Measurements from ENCODE around the gene PPP1R16B.

PPP1R16B gene

DNA sequence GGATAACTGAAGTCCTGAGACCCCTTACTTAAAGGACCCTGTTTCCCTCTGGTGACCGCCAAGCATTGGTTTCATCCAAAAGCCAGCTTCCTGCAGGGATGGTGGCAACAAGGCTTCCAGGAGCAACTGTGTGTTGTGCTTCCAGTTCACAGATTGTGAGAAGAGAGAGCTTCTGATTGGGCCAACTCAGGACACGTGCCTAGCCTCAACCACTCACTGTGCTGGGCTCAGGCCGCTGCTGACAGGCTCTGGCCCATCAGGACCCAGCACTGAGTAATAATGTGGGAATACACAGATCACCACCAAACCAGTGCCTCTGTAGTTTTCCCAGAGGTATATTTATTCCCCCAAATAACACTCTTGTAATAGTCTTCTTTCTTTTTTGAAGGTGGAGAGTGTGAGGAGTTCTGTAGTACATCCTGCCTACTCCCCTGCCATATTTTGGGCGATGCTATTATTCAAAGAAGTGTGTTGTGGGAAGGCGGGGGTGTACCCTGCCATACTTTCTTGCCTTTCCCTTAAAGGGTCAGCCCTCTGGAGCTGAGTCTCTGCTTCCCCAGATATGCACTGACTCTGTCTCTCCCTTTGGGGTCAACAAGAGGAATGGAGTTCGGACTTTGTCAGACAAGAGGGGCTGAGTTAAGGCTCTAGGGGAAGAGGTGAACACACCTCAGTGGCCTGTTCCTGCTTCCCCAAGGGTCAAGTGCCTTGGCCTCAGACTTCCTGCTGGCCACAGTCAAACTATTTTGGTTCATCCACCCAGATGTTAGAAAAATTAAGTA is 23.2 kb downstream of the PPP1R16B start:
- DNase-seq, result no peak

DNA sequence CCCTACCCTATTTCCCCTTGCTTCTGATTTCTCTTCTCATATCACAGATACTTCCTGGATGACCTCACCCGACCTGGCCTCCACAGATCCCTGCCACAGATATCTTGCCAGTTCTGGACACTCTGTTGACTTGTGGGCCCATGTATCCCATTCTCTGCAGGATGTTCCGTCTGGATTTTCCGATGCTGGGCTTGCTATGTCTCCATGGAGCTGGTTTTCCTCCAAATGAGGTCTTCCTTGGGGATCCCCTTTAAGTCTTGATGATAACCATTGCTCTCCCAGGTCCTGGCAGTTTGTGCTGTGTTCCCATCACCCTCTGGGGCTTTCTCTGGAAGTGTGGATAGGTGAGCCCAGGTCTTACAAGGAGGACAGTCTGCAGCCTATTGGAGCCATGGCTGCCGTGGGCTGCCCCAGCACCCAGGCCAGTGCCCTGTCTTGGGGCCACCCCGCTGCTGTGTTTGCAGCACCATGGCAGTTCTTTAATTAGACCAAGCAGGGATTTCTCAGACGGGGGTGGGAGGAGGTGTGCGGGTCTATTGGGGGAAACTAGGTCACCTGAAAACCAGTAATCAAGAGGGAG is 23.9 kb downstream of the PPP1R16B start:
- DNase-seq, result no peak

DNA sequence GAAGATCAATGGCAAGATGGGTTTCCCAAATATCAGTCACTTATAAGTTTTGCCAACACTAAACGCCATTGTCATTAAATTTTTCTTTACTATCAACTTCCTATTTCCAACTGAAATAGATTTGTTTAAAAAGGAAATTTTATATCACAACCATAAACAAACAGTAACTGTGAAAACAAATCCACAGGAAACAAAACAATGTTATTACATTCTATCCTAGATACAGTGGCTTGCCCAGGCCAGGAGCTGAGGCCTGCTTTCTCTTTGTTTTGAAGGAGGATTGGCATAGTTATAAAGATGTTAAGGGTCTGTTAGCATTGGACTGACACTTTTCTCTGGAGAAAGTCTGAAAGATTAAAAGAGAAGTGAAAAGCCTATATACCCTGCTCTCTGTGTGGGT is 24.9 kb downstream of the PPP1R16B start:
- DNase-seq, result no peak

DNA sequence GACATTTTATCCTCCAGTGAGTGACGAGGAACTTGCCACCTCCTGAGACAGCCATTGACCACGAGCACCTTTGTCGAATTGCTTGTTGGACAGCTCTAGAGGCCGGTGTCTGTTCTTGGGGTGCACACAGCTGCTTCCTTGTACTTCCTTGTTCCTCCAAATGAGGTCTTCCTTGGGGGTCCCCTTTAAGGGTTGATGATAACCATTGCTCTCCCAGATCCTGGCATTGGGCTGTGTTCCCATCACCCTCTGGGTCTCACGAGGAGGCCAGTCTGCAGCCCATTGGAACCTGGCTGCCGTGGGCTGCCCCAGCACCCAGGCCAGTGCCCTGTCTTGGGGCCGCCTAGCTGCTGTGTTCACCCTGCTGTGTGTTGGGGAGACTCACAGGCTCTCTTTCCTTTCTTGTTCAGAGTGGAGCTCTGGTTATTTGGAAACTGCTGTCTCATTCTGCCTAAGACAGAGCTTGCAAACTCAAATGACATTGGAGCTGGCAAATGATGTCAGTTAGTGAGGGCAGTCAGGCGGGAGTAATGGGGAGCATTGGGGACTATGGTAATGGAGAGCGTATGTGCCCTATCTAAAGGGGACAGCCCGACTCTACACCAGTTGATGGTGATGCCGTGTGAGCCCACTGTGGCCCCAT is 25.7 kb downstream of the PPP1R16B start:
- no peak for DNase-seq

DNA sequence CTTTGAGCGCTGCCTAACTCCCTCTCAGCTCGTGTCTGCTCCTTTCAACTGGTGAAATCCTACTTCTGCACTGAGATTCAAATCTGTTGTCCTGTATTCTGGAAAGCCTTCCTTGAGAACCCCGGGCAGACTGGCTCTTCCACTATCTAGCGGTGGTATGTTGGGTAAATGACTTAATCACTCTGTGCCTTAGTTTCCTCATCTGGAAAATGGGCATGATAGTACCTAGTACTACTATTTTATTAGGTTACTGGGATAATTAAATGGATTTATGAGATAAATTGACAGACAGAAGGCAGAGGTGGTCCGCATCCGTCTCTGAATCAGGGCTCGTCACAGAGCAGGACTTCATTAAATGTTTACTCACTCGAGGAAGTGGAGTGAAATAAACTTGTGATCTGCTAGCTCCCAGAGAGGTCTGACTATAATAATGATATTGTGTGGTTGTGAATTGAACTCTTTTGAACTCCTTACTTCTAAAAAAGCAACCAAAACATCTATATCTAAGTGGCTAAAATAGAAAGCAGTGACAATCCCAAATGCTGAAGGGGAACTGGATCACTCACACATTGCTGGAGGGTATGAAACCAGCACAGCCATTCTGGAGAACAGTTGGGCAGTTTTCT is 26.6 kb downstream of the PPP1R16B start:
- DNase-seq, result no peak

DNA sequence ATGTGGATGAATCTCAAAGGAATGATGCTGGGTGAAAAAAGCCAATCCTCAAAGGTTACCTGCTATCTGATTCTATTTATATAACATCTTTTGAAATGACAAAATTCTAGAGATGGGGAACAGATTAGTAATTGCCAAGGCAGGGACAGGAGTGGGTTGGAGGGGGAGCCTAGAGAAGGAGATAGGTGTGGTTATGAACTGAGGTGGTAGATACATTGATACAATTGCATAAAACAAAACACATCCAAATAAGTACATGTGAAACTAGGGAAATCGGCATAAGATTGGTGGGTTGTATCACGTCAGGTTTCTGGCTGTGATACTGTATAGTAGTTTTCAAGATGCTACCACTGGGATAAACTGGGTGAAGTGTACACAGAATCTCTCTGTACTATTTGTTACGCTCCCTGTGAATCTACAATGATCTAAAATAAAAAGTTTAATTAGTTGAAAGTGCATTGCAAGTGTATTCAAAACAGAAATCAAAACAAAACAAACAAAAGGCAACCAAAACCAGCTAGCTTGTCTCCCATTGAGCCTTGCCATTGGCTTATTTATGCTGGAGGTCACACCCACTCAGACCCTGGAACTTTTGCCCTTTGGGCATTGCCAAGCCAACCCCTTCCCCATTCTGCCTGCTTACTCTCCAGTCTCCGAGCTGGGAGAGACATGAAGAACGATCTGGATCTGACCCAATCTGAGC is 27.8 kb downstream of the PPP1R16B start:
- no peak for DNase-seq

DNA sequence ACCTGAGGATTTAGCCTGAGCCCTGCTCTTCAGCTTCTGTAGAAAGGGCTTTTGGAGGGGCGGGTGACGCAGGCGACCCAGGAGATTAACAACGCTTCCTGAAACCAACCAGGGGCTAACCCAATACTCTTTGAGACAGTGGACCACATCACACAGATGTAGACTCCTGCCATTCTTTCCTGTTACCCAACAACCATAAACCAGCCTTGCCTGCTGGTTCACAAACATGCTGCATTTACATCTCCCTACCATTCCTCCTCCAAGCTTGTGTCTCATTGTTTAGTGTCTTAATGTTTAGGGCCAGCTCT is 28.3 kb downstream of the PPP1R16B start:
- DNase-seq, result no peak

DNA sequence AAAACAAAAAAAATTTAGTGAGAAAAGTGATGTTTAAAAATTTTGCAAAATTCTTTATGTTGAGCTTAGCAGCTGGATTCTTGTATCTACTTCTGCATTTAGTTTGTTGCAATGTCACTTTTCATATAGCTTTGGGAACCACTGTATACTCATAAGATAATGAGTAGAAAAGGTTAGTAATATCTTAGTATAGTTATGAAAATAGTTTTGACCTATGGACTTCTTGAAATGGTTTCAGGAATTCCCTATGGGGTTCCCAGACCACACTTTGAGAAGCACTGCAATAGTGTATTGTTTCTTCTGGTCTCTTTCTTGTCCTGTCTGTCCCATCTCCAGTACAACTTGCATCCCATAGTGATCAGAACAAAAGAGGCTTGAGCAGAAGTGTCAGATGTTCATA is 29.4 kb downstream of the PPP1R16B start:
- no peak for DNase-seq

DNA sequence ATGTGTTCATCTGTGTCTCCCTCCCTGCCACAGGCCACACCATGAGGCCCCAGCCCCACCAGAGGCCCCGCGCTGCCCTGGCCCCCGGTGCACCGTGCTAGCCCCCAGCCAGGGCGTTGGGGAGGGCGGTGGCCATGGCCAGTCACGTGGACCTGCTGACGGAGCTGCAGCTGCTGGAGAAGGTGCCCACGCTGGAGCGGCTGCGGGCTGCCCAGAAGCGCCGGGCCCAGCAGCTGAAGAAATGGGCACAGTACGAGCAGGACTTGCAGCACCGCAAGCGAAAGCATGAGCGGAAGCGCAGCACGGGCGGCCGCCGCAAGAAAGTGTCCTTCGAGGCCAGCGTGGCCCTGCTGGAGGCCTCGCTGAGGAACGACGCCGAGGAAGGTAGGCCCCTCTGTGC is 30.3 kb downstream of the PPP1R16B start:
- DNase-seq, result no peak

DNA sequence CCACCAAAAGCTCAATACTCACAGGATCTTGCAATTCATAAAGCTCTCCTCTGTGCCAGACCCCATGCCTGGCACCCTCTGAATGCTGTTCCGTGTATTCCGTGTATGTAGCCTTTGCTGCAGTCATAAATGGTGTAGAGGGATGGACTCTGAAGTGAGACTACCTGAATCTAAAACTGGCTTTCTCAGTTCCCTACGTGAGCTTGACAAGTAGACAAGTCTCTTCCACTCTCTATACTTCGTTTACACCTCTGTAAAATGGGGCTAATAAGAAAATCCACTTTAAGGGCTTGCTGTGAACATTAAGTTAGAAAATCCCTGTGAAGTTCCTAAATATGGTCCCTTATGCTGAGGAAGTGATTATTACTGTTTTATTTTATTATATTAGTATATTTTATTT is 31.5 kb downstream of the PPP1R16B start:
- no peak for DNase-seq

DNA sequence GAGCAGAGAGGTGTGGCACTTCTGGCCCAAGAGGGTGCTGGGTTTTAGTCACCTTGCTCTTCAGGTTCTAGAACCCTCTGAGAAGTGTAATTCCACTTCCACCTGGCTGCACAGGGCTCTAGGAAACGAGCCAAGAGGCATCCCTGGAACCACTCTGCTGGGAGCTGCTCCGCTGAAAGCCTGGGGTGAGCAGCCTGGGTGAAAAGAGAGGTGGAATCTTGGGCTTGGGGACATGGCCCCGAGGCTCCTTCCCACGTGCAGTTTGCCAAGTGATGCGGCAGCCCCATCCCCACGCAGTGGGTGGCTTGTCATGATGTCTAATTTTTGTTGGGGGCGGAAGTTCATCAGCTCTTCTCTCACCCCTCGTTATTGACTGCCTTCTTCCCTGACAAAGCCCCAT is 32.8 kb downstream of the PPP1R16B start:
- no peak for DNase-seq

DNA sequence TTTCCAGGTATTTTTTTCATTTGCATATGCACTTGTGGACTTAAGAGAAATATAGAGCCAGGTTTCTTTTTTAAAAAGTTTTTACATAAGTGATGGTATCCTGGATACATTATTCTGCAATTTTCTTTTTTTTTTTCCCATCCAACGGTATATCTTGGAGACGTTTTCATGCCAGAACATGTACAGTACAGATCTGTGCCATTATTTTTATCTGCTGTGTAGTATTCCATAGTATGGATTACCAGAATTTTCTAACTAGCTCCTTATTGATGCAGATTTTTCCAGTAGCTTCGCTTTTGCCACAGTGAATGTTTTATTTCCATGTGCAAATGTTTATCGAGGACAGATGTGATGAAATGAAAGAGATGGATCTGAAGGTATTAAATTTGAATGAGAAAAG is 34.1 kb downstream of the PPP1R16B start:
- no peak for DNase-seq

DNA sequence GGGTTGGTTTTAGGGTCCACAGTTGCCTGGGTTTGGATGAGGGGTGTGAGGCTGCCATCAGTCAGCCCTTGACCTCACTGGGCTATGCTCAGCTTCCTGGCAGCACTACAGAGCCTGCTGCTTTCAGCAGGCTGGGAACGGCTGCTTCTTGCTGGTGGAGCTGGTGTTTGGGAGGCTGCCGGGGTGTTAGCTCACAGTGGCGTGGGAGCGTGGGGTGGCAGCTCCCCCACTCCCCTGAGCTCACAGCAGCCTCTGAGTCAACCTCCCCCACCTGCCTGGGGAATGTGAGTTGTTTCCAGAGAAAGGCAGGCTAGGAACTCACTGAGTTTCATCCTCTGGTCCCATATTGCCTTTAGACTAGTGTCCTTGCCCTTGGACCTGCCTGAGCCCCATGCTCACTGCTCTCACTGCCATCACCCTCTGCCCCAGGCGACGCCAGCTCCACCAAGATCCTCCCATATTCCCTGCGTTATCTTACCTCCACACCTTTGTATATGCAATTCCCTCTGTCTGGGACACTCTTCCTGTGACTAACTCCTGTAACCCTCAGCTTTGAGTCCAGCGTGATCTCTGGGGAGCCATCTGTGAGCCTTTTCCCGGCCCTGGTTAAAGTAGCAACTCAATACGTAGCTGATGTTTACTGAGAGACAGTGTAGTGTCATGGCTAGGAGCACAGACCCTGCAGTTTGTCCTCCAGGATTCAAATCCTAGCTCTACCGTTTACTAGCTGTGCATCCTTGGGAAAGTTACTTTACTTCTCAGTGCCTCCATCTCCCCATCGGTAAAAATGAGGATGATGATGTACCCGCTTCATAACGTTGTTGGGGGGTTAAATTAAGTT is 34.8 kb downstream of the PPP1R16B start:
- DNase-seq, result no peak

DNA sequence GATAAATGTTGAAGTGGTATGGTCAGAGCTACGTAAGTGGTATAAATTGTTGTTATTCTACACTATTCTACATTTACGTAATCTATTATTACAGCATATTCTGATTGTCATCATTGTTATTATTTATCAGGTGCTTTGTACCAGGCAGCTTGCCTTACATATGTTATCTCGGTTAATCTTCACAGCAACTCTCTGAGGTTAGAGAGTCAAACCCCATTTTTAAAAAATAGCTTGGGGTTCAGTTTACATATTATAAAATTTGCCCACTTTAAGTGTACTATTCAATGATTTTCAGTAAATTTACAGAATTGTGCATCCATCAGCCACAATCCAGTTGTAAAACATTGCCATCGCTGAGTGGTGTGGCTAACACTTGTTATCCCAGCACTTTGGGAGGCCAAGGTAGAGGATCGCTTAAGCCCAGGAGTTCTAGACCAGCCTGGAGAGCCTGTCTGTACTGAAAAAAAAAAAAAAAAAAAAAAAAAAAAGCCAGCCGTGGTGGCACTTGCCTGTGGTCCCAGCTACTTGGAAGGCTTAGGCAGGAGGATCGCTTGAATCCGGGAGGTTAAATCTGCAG is 35.5 kb downstream of the PPP1R16B start:
- no peak for DNase-seq

DNA sequence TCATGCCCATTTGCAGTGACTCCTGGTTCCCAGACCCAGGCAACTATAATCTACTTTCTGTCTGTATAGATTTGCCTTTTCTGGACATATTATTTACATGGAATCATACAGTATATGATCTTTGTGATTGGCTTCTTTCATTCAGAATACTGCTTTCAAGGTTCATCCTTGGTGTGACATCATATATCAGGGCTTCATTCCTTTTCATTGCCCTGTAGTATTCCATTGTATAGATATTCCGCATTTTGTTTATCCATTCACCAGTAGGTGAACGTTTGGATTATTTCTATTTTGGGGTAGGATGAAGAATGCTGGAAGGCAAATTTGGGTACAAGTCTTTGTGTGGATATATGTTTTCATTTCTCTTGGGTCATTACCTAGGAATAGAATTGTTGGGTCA is 36.1 kb downstream of the PPP1R16B start:
- no peak for DNase-seq

DNA sequence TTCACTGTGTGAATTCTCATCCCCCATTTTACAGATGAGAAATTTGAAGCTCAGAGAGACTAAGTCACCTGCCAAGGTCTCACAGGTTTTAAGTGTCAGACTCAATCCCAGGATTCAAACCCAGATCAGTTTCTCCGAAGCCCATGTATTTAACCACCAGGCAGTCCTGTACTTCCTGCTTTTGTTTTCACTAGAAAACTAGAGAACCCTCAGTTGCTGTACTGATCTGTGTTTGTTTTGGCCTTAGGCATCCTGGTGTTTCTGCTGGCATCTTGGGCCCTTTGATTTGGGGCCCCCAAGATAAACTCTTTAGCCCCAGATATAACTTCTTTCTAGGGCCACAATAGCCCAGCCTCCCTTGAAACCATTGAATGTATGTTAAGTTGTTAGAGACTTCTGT is 36.5 kb downstream of the PPP1R16B start:
- no peak for DNase-seq

DNA sequence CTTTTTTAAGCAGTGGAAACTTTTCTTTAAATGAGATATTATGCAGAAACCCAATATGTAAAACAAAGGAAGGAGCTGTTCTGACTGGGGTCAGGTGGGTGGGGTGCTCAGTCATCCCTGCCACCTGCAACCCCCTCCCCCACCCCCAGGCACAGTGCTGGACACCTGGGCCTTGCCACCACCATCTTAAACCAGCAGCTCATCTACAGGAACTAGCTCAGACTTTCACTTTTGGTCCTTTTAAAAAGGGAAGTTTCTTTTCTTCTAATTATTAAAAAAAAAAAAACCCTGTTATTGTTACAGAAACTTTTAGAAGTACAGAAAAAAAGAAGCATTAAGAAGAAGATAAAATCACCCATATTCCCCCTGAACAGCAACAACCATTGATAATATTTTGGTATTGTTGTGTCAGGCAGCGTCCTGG is 37.1 kb downstream of the PPP1R16B start:
- DNase-seq, result no peak

DNA sequence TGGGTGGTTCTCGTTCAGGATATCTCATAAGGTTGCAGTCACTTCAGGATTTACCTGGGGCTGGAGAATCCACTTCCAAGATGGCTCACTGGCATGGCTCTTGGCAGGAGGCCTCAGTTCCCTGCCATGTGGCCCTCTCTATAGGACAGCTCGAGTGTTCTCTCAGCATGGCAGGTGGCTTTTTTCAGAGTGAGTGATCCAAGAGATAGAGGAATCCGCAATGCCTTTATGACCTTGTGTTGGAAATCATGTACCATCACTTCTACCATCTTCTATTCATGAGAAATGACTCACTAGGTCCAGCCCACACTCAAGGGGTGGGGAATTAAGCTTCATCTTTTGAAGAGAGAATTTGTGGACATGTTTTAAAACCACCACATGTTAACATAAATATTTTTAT is 37.8 kb downstream of the PPP1R16B start:
- DNase-seq, result no peak

DNA sequence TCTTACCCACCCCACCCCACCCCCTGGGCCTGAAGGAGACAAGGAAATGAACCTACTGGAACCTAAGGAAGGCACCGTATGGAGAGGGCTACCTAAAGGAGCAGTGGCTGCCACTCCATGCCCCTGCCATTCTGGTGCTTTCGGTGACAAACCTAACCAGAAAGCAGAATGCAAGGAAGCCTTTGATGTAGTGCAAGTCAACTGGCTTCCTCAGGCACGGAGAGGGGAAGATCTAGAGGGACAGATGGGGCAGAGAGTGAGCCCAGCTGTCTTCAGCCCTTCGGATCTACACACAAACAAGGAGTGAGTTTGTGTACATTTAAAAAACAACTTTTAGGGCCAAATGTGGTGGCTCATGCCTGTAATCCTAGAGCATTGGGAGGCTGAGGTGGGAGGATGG is 39.5 kb downstream of the PPP1R16B start:
- DNase-seq, result no peak

DNA sequence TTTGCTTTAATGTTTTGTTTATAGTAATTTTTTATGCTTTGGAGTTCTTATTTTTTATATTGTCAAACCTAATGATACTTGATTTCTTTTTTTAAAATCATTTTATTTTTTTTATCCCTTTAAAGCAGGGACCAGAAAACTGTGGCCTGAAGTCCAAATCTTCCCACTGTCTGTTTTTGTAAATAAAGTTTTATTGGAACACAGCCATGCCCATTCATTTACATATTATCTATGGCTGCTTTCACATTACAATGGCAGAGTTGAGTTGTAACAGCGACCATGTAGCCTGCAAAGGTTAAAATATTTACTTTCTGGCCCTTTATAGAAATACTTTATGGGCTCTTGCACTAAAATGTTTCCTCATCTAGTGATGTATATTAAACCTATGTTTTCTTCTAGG is 42.3 kb downstream of the PPP1R16B start:
- DNase-seq, result no peak

DNA sequence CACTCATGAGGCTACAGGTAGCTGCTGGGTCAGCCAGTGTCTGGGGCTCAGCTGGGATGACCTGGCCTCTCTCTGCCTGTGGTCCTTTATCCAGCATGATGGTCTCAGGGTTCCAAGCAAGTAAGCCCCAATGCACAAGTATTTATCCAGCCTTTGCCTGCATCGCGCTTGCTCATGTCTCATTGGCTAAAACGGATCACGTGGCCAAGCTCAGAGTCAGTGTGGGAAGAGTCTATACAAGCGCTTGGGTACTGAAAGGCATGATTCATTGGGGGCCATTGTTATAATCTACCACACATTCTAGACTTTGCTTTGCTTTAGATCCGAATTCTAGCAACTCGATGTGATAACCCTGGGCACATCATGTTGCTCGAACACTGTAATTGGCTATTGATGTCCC is 48.3 kb downstream of the PPP1R16B start:
- no peak for DNase-seq

DNA sequence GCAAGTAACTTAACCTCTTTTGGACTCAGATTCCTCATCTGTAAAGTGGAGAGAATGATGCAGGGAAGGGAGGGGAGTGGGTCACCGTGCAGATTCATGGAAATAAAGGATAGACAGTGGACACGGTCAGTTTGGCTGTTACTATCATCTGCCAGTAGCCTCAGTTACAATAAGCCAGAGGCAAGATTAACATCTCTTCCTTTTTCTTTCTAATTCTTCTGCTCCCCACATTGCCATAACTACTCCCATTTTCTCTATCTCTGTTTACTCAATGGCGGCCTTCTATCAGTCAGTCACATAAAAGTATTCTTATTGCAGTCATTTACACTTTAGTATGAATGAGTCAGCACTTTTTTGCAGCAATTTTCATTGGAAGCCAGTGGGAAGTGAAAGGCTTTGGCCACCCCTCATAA is 49.2 kb downstream of the PPP1R16B start:
- DNase-seq, result no peak
